ENCODE results near the gene CNOT3.
A peak's percentile ranks its signal among the peaks of the same experiment; 100 is the strongest.

Gene CNOT3

GRCh38 chr19:54102421-54103169 is 35.0 kb upstream of the CNOT3 start, which contains the start of gene NDUFA3:
Gene NDUFA3 (plus strand): TSS chr19:54102855. CDS start chr19:54102879, 24 bp downstream.
- DNase-seq, result peak; percentile 99
- H3K9me2 ChIP-seq (replicated peaks; ENCODE audit: insufficient read depth, low read length), result no peaks in the 10 kb centered on the region
- H3K4me3 ChIP-seq (ENCODE audit: low read length), result peak within 1 kb of the TSS; percentile 92
- H3K27me3 ChIP-seq (replicated peaks; ENCODE audit: insufficient read depth, low read length), result peaks cover 13% of the 10 kb centered on the region
- peak within 1 kb of the TSS; percentile 77 for H3K9ac ChIP-seq (ENCODE audit: low read length)
- H3F3A ChIP-seq (ENCODE audit: insufficient read depth, low read length), result no peaks in the 10 kb centered on the region
- peak within 1 kb of the TSS; percentile 82 for H2AFZ ChIP-seq (ENCODE audit: low read length)
- H3K4me1 ChIP-seq (ENCODE audit: low read length), result no peaks in the 10 kb centered on the region
- TF ChIP-seq CTCF (IDR thresholded peaks at IDR 0.05; ENCODE audit: low read length) (no peak), EZH2phosphoT487 (IDR thresholded peaks at IDR 0.05; ENCODE audit: low read length) (no peak), EZH2 (optimal IDR thresholded peaks at IDR 0.05; ENCODE audit: low read depth, low read length) (no peak)
- H3K79me2 ChIP-seq (ENCODE audit: low read length), result peaks cover 31% of the 10 kb centered on the region
- H4K20me1 ChIP-seq (ENCODE audit: insufficient read depth, low read length), result no peaks in the 10 kb centered on the region
- H3K36me3 ChIP-seq (replicated peaks; ENCODE audit: insufficient read depth, low read length), result no peaks in the 10 kb centered on the region
- H3K27ac ChIP-seq (ENCODE audit: low read length), result no peak within 1 kb of the TSS
- peak within 1 kb of the TSS; percentile 97 for H3K4me2 ChIP-seq (ENCODE audit: low read depth, low read length)
- no peaks in the 10 kb centered on the region for H3K9me3 ChIP-seq (replicated peaks; ENCODE audit: insufficient read depth, low read length)

GRCh38 chr19:54104998-54105715 is 32.4 kb upstream of the CNOT3 start:
- Histone ChIP-seq H3K4me2 (ENCODE audit: low read depth, low read length) (no peak overlapping the region), H3K9ac (ENCODE audit: low read length) (no peak overlapping the region), H3K4me3 (ENCODE audit: low read length) (no peak overlapping the region), H3K36me3 (replicated peaks; ENCODE audit: insufficient read depth, low read length) (no peaks in the 10 kb centered on the region), H3K9me2 (replicated peaks; ENCODE audit: insufficient read depth, low read length) (no peaks in the 10 kb centered on the region), H3K9me3 (replicated peaks; ENCODE audit: insufficient read depth, low read length) (no peaks in the 10 kb centered on the region), H2AFZ (ENCODE audit: low read length) (no peak overlapping the region), H3F3A (ENCODE audit: insufficient read depth, low read length) (no peaks in the 10 kb centered on the region), H3K4me1 (ENCODE audit: low read length) (no peaks in the 10 kb centered on the region), H3K27ac (ENCODE audit: low read length) (no peak overlapping the region), H3K79me2 (ENCODE audit: low read length) (peaks cover 31% of the 10 kb centered on the region), H4K20me1 (ENCODE audit: insufficient read depth, low read length) (no peaks in the 10 kb centered on the region), H3K27me3 (replicated peaks; ENCODE audit: insufficient read depth, low read length) (peaks cover 7% of the 10 kb centered on the region; the same call in 1 of the 2 replicates)
- DNase-seq, result no peak
- no peak for TF ChIP-seq EZH2 (optimal IDR thresholded peaks at IDR 0.05; ENCODE audit: low read depth, low read length)
- no peak for TF ChIP-seq CTCF (IDR thresholded peaks at IDR 0.05; ENCODE audit: low read length)
- no peak for TF ChIP-seq EZH2phosphoT487 (IDR thresholded peaks at IDR 0.05; ENCODE audit: low read length)

- Histone ChIP-seq H3K9me3 (replicated peaks; ENCODE audit: insufficient read depth, low read length) (no peaks in the 10 kb centered on the region), H3K4me3 (ENCODE audit: low read length) (no peak overlapping the region), H3K36me3 (replicated peaks; ENCODE audit: insufficient read depth, low read length) (no peaks in the 10 kb centered on the region), H3K79me2 (ENCODE audit: low read length) (peaks cover 31% of the 10 kb centered on the region), H3K27ac (ENCODE audit: low read length) (no peak overlapping the region), H3K4me2 (ENCODE audit: low read depth, low read length) (no peak overlapping the region), H3K27me3 (replicated peaks; ENCODE audit: insufficient read depth, low read length) (0 out of 2 replicates have a peak, but pooled peaks cover under 1% of the 10 kb centered on the region), H3K9ac (ENCODE audit: low read length) (no peak overlapping the region), H3F3A (ENCODE audit: insufficient read depth, low read length) (no peaks in the 10 kb centered on the region), H2AFZ (ENCODE audit: low read length) (no peak overlapping the region), H3K4me1 (ENCODE audit: low read length) (no peaks in the 10 kb centered on the region), H4K20me1 (ENCODE audit: insufficient read depth, low read length) (no peaks in the 10 kb centered on the region), H3K9me2 (replicated peaks; ENCODE audit: insufficient read depth, low read length) (no peaks in the 10 kb centered on the region)
- TF ChIP-seq EZH2phosphoT487 (IDR thresholded peaks at IDR 0.05; ENCODE audit: low read length) (no peak), EZH2 (optimal IDR thresholded peaks at IDR 0.05; ENCODE audit: low read depth, low read length) (no peak), CTCF (IDR thresholded peaks at IDR 0.05; ENCODE audit: low read length) (no peak)
- no peak for DNase-seq
These were observed 31.8 kb upstream of the CNOT3 start for GRCh38 chr19:54105796-54106195.
